Ovary (tissue), 9 donors: Measurements from ENCODE around the gene DECR2. TPM values are rescaled to one million over a fixed set of nuclear protein-coding genes. Genes with fewer than 3 reads are reported as not detected.

Experiments
- DNase-seq, 5 donors: peaks; one replicate each; pipeline ENCODE4 v3.0.0-alpha.2; 2019 to 2020
- H3K27ac ChIP-seq, 2 donors: fragments of 200-600 bp; one replicate each; pipeline versions ENCODE4 v1.5.1 to v1.8.0; 2019 to 2022
- H3K27me3 ChIP-seq: fragments of 200-600 bp; one replicate; pipeline ENCODE4 v1.8.0; 2022
- H3K36me3 ChIP-seq: fragments of 200-600 bp; sonication (generic); one replicate; pipeline ENCODE4 v1.5.1; 2019
- H3K4me1 ChIP-seq: one replicate; pipeline ENCODE4 v1.8.1; 2013; ENCODE audit warnings: mild to moderate bottlenecking, moderate library complexity; ENCODE audit not compliant: insufficient read depth
- H3K4me3 ChIP-seq: fragments of 200-600 bp; sonication (generic); one replicate; pipeline ENCODE4 v1.5.1; 2017
- H3K9me3 ChIP-seq, 2 donors: fragments of 200-600 bp in 1 of 2; sonication (generic) in 1 of 2; one replicate each; pipeline versions ENCODE4 v1.5.1 to v1.8.1; 2013 to 2019; ENCODE audit warnings: mild to moderate bottlenecking in 1 of 2, moderate library complexity in 1 of 2
- CTCF ChIP-seq, 3 donors: fragments of 450-650 bp in 2 of 3; fragments of 200-600 bp in 1 of 3; IDR thresholded peaks; one replicate each; pipeline versions ENCODE4 v1.5.1 to v1.8.0; 2016 to 2022; ENCODE audit warnings: antibody characterized with exemption in 3 of 3, mild to moderate bottlenecking in 1 of 3
- EP300 ChIP-seq: sonication (generic); formaldehyde crosslinking; IDR thresholded peaks from one replicate; pipeline ENCODE4 v1.6.1; 2017; ENCODE audit warnings: antibody characterized with exemption
- POLR2A ChIP-seq: fragments of 450-650 bp; IDR thresholded peaks from one replicate; pipeline ENCODE4 v1.6.1; 2017; ENCODE audit warnings: antibody characterized with exemption, mild to moderate bottlenecking, moderate library complexity
- WGBS, 3 donors: extraction: QIAGEN DNeasy Blood & Tissue Kit in 1 of 3; methylation state at CpG; one replicate each; pipeline versions ENCODE4 v1.1.5 to v1.1.7; 2013 to 2017; 5-methylcytosine and 5-hydroxymethylcytosine counted together
- intact Hi-C, 4 donors: fragments of 100-400 bp; cut with DNase I; formaldehyde crosslinking; loops; one replicate each; pipeline versions ENCODE4 v1.11.0 to v1.15.1; 2022 to 2023
- polyA plus RNA-seq, 2 donors: library from polyadenylated mRNA; stranded (reverse); fragments of 200-250 nt in 1 of 2; fragments of 350-450 nt in 1 of 2; fragmentation: Illumina TruSeq in 1 of 2; extraction: RNeasy Lipid Tissue Mini Kit (QIAGEN cat#74804) in 1 of 2; gene quantifications; one replicate each; pipeline ENCODE4 v1.2.3, GENCODE V29; 2013 to 2014
- total RNA-seq, 7 donors: library from RNA; depleted of rRNA in 2 of 7; stranded (reverse); fragments of >200 nt in 2 of 7; fragmentation: NEBNext Ultra II Directional in 3 of 7; extraction: Animal tissue kit (Norgen Biotek cat#: 25700) in 3 of 7; gene quantifications; one replicate each; pipeline versions ENCODE4 v1.1.0 to v1.2.4, GENCODE V29; 2016 to 2023
- donor health status: DM: no; HTN: no; CAD: no; lungs with moderate emphysema.
- donor health status: DM: no; HTN: no; CAD: no.
- donor health status: Bipolar disorder and iron deficiency.
- donor health status: DM: yes; HTN: yes; CAD: no.
- donor health status: DM: no; HTN: no; CAD: no.
- donor health status: DM: yes; HTN: yes; CAD: no.

DECR2 gene
- total and polyA plus RNA-seq, 9 donors = 2.1 to 23.7 (median 14.8) TPM

GRCh38 chr16:397736-398332 lies 3.9 kb upstream of the DECR2 start:
- Histone ChIP-seq H3K4me1 (peaks cover 3% of the 10 kb centered on the region), H3K27ac (peak overlapping the region; percentile 74 to 83), H3K9me3 (no peaks in the 10 kb centered on the region), H3K27me3 (no peaks in the 10 kb centered on the region), H3K4me3 (peak overlapping the region; percentile 65), H3K36me3 (no peaks in the 10 kb centered on the region)
- DNase-seq = peak; percentile 66 to 78 (median 74)
- WGBS, 3 donors = 23 to 25% (median 24%) methylated on average over 17 to 29 of the region's 29 CpGs
- peak in 2 of 3 donors; percentile 45 to 61 for TF ChIP-seq CTCF (IDR thresholded peaks at IDR 0.05)
- no peak for TF ChIP-seq POLR2A
- intact Hi-C loops = no loop called here

- no peaks in the 10 kb centered on the region for H3K9me3 ChIP-seq
- peak in 1 of 5 donors; percentile 50 for DNase-seq
- H3K4me1 ChIP-seq = peaks cover 3% of the 10 kb centered on the region
- intact Hi-C loops = no loop called here
- H3K4me3 ChIP-seq = no peak overlapping the region
- H3K27ac ChIP-seq = peak overlapping the region; percentile 74 to 83
- no peaks in the 10 kb centered on the region for H3K36me3 ChIP-seq
- TF ChIP-seq POLR2A = no peak
- no peak for TF ChIP-seq CTCF (IDR thresholded peaks at IDR 0.05)
- TF ChIP-seq EP300 = no peak
- WGBS, 3 donors = 77 to 81% (median 81%) methylated on average over 24 of the region's 24 CpGs
- H3K27me3 ChIP-seq = no peaks in the 10 kb centered on the region
Measured at GRCh38 chr16:398561-399339, 2.9 kb upstream of the DECR2 start.

GRCh38 chr16:399340-400019 lies 2.2 kb upstream of the DECR2 start:
- 80 to 85% (median 81%) methylated on average over 22 of the region's 22 CpGs for WGBS, 3 donors
- intact Hi-C loops = no loop called here
- Histone ChIP-seq H3K9me3 (no peaks in the 10 kb centered on the region), H3K4me3 (no peak overlapping the region), H3K27ac (no peak overlapping the region), H3K27me3 (no peaks in the 10 kb centered on the region), H3K36me3 (no peaks in the 10 kb centered on the region), H3K4me1 (peaks cover 3% of the 10 kb centered on the region)
- TF ChIP-seq CTCF (IDR thresholded peaks at IDR 0.05) = no peak
- no peak for TF ChIP-seq EP300
- TF ChIP-seq POLR2A = no peak
- no peak for DNase-seq

GRCh38 chr16:400061-400591 lies 1.6 kb upstream of the DECR2 start:
- no peak overlapping the region for H3K27ac ChIP-seq
- H3K4me3 ChIP-seq = no peak overlapping the region
- no peaks in the 10 kb centered on the region for H3K27me3 ChIP-seq
- H3K9me3 ChIP-seq = no peaks in the 10 kb centered on the region
- peaks cover 3% of the 10 kb centered on the region for H3K4me1 ChIP-seq
- no peaks in the 10 kb centered on the region for H3K36me3 ChIP-seq
- intact Hi-C loops = no loop called here
- 67 to 80% (median 74%) methylated on average over 10 of the region's 10 CpGs for WGBS, 3 donors
- TF ChIP-seq POLR2A (no peak), EP300 (no peak), CTCF (IDR thresholded peaks at IDR 0.05) (no peak)
- DNase-seq = peak in 2 of 5 donors; percentile 32 to 50
